ENCODE data around the gene DRD2.

Gene DRD2

GRCh38 chr11:113382121-113382520, 93.1 kb downstream of the DRD2 start:
- Histone ChIP-seq H2AFZ (ENCODE audit: low read depth, low read length) (no peak overlapping the region), H3K4me3 (ENCODE audit: low read length) (no peak overlapping the region), H3K4me1 (ENCODE audit: insufficient read depth, low read length) (no peaks in the 10 kb centered on the region), H3K27me3 (ENCODE audit: insufficient read depth, low read length) (peaks cover 16% of the 10 kb centered on the region), H3K9me3 (ENCODE audit: low read length) (no peaks in the 10 kb centered on the region), H3K36me3 (ENCODE audit: insufficient read depth, low read length) (no peaks in the 10 kb centered on the region)

DNA sequence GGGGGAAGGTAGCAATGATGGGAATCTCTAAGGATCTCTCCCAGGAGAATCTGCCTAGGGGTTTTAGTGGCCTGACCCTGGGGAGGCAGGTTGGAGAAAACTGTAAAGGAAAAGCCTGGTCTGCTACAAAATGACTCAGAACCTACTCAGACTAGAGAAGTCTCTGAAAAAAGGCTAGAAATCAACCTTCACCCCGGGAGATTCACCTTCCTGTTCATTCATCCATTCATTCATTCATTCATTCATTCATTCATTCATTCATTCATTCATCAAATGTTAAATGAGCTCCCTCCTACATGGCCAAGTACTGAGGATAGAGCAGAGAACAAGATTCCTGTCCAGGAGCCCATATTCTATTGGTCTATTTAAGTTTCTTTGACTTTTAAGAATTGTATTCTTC, 96.5 kb downstream of the DRD2 start:
- H2AFZ ChIP-seq (ENCODE audit: low read depth, low read length): no peak overlapping the region
- H3K9me3 ChIP-seq (ENCODE audit: low read length): no peaks in the 10 kb centered on the region
- H3K27me3 ChIP-seq (ENCODE audit: insufficient read depth, low read length): no peaks in the 10 kb centered on the region
- no peak overlapping the region for H3K4me3 ChIP-seq (ENCODE audit: low read length)
- no peaks in the 10 kb centered on the region for H3K36me3 ChIP-seq (ENCODE audit: insufficient read depth, low read length)
- no peaks in the 10 kb centered on the region for H3K4me1 ChIP-seq (ENCODE audit: insufficient read depth, low read length)

DNA sequence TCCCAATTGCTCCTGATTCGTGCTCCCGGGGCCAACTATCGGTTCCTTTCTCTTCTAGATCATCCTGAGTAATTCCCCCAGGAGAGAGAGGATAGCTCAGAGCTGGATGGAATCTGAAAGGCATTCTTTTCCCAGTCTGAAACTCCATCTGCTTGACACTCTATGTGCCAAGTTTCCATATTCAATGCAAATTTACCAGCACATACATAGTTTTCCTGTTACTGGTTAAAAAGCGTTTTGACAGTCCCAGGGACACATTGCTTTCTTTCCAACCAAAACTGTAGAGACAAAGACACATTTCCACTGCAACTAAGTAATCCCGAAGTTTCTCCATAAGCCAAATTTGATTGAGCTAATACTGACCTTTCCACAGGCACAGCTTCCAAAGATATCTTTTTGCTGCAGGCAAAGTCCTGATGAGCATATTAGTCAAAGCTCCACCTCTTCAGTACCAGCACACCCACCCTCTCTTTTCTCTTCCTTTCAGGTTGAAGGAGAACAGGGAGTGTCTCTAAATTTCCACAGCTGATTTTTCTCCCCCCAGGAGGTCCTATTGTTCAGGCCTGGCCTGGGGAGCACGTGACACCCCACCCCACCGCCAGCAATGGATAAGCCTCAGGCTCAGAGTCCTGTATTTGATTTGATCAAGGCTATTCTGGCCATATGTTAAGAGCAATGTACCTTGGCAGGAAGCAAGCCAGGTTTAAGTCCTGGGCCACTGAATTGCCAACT, 97.4 kb downstream of the DRD2 start:
- Histone ChIP-seq H3K36me3 (ENCODE audit: insufficient read depth, low read length) (no peaks in the 10 kb centered on the region), H3K4me1 (ENCODE audit: insufficient read depth, low read length) (no peaks in the 10 kb centered on the region), H3K4me3 (ENCODE audit: low read length) (no peak overlapping the region), H3K9me3 (ENCODE audit: low read length) (no peaks in the 10 kb centered on the region), H2AFZ (ENCODE audit: low read depth, low read length) (no peak overlapping the region), H3K27me3 (ENCODE audit: insufficient read depth, low read length) (no peaks in the 10 kb centered on the region)

DNA sequence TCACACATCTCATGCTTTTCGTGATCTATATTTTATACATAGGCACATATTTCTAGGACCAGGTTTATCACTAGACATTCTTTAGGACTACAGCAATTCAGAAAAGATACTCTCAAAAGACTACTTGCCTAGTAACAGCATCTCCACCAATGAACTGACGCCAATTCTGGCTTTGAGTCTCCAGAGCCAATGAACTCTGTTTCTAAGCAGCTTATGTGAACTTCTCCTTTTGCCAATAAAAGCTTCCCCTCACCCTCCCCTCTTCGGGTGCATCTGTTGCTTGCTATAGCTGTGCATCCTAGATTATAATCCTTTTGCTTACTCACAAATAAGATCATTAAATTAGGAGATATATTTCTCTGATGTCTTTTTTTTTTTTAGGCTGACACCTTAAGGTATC, 99.0 kb downstream of the DRD2 start:
- Histone ChIP-seq H3K9me3 (ENCODE audit: low read length) (no peaks in the 10 kb centered on the region), H3K4me3 (ENCODE audit: low read length) (no peak overlapping the region), H3K36me3 (ENCODE audit: insufficient read depth, low read length) (no peaks in the 10 kb centered on the region), H3K27me3 (ENCODE audit: insufficient read depth, low read length) (no peaks in the 10 kb centered on the region), H2AFZ (ENCODE audit: low read depth, low read length) (no peak overlapping the region), H3K4me1 (ENCODE audit: insufficient read depth, low read length) (no peaks in the 10 kb centered on the region)

GRCh38 chr11:113375402-113375801, 99.8 kb downstream of the DRD2 start:
- Histone ChIP-seq H3K4me1 (ENCODE audit: insufficient read depth, low read length) (no peaks in the 10 kb centered on the region), H3K27me3 (ENCODE audit: insufficient read depth, low read length) (no peaks in the 10 kb centered on the region), H3K36me3 (ENCODE audit: insufficient read depth, low read length) (no peaks in the 10 kb centered on the region), H3K9me3 (ENCODE audit: low read length) (no peaks in the 10 kb centered on the region), H2AFZ (ENCODE audit: low read depth, low read length) (no peak overlapping the region), H3K4me3 (ENCODE audit: low read length) (no peak overlapping the region)

GRCh38 chr11:113373981-113374560, 101.1 kb downstream of the DRD2 start:
- Histone ChIP-seq H3K4me3 (ENCODE audit: low read length) (no peak overlapping the region), H3K27me3 (ENCODE audit: insufficient read depth, low read length) (no peaks in the 10 kb centered on the region)

DNA sequence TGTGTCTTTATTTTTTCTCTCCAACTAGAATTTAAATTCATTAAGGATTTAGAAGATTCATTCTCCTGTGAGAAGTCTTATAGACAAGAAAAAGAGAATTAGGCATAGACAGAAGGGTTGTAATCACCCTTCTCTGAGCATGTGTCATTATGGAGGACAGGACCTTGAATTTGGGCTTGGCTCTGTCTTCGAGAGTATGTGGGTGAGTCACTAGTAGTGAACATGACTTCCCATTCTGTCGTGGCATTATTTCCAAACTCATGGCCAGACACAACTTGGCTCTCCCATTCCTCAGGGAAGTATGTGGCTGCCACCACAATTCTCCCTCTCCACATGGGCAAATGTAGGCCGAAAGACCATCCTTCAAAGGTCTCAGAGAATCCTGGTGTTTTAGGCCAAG, 101.9 kb downstream of the DRD2 start:
- H3K4me1 ChIP-seq (ENCODE audit: insufficient read depth, low read length): no peaks in the 10 kb centered on the region
- no peaks in the 10 kb centered on the region for H3K27me3 ChIP-seq (ENCODE audit: insufficient read depth, low read length)
- H3K36me3 ChIP-seq (ENCODE audit: insufficient read depth, low read length): peaks cover 2% of the 10 kb centered on the region
- H3K9me3 ChIP-seq (ENCODE audit: low read length): no peaks in the 10 kb centered on the region
- H2AFZ ChIP-seq (ENCODE audit: low read depth, low read length): no peak overlapping the region
- no peak overlapping the region for H3K4me3 ChIP-seq (ENCODE audit: low read length)

More at GRCh38 chr11:113373981-113374560, 101.1 kb downstream of the DRD2 start:
- no peaks in the 10 kb centered on the region for H3K36me3 ChIP-seq (ENCODE audit: insufficient read depth, low read length)
- H2AFZ ChIP-seq (ENCODE audit: low read depth, low read length): no peak overlapping the region
- H3K4me1 ChIP-seq (ENCODE audit: insufficient read depth, low read length): no peaks in the 10 kb centered on the region
- no peaks in the 10 kb centered on the region for H3K9me3 ChIP-seq (ENCODE audit: low read length)

- Histone ChIP-seq H3K4me1 (ENCODE audit: insufficient read depth, low read length) (no peaks in the 10 kb centered on the region), H3K36me3 (ENCODE audit: insufficient read depth, low read length) (peaks cover 5% of the 10 kb centered on the region), H2AFZ (ENCODE audit: low read depth, low read length) (no peak overlapping the region), H3K27me3 (ENCODE audit: insufficient read depth, low read length) (no peaks in the 10 kb centered on the region), H3K4me3 (ENCODE audit: low read length) (no peak overlapping the region), H3K9me3 (ENCODE audit: low read length) (no peaks in the 10 kb centered on the region)
Measured at GRCh38 chr11:113372309-113372708, 102.9 kb downstream of the DRD2 start.

DNA sequence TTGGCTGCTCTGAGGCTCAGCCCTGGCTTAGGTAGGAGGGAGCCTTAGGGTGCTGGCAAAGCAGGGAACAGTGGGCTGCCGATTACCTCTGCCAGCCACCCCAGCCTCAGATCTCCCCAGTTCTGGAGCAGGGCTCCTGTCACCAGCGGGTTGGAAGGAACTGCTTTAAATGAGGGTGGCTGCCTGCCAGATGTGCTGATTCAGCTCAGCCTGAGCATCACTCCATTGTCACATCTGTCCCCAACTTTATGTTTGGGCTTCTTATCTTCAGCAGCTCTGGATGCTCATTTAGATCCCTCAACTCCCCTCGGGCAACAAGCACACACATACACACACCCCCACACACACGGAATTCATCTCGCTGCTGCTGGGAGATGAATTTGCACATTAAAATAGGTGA, 104.6 kb downstream of the DRD2 start:
- Histone ChIP-seq H2AFZ (ENCODE audit: low read depth, low read length) (no peak overlapping the region), H3K27me3 (ENCODE audit: insufficient read depth, low read length) (no peaks in the 10 kb centered on the region), H3K9me3 (ENCODE audit: low read length) (no peaks in the 10 kb centered on the region), H3K36me3 (ENCODE audit: insufficient read depth, low read length) (peaks cover 8% of the 10 kb centered on the region), H3K4me3 (ENCODE audit: low read length) (no peak overlapping the region), H3K4me1 (ENCODE audit: insufficient read depth, low read length) (no peaks in the 10 kb centered on the region)

- Histone ChIP-seq H2AFZ (ENCODE audit: low read depth, low read length) (no peak overlapping the region), H3K9me3 (ENCODE audit: low read length) (no peaks in the 10 kb centered on the region), H3K4me3 (ENCODE audit: low read length) (no peak overlapping the region), H3K36me3 (ENCODE audit: insufficient read depth, low read length) (peaks cover 10% of the 10 kb centered on the region), H3K4me1 (ENCODE audit: insufficient read depth, low read length) (no peaks in the 10 kb centered on the region), H3K27me3 (ENCODE audit: insufficient read depth, low read length) (no peaks in the 10 kb centered on the region)
Measured at GRCh38 chr11:113369411-113369810, 105.8 kb downstream of the DRD2 start.

DNA sequence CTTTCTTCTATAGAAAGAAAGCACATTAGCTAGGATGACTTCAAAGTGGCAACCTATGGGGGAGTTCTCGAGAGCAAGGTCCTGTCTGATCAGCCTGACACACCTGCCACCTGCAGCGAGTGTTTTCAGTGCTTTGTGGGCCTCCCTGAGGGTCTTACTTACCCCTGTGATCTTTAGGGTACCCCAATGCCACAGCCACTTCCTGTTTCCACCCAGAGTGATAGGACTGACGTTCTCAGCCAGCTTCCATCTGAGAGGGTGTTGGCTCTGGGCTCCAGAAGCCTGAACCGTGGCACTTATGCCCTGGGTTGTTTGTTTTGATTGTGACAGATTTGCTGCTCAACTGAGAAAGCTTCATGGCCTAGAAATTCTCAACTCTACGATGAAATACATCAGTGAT, 109.3 kb downstream of the DRD2 start:
- Histone ChIP-seq H3K36me3 (ENCODE audit: insufficient read depth, low read length) (peaks cover 22% of the 10 kb centered on the region), H3K4me1 (ENCODE audit: insufficient read depth, low read length) (no peaks in the 10 kb centered on the region), H3K27me3 (ENCODE audit: insufficient read depth, low read length) (no peaks in the 10 kb centered on the region), H2AFZ (ENCODE audit: low read depth, low read length) (no peak overlapping the region), H3K9me3 (ENCODE audit: low read length) (no peaks in the 10 kb centered on the region), H3K4me3 (ENCODE audit: low read length) (no peak overlapping the region)

DNA sequence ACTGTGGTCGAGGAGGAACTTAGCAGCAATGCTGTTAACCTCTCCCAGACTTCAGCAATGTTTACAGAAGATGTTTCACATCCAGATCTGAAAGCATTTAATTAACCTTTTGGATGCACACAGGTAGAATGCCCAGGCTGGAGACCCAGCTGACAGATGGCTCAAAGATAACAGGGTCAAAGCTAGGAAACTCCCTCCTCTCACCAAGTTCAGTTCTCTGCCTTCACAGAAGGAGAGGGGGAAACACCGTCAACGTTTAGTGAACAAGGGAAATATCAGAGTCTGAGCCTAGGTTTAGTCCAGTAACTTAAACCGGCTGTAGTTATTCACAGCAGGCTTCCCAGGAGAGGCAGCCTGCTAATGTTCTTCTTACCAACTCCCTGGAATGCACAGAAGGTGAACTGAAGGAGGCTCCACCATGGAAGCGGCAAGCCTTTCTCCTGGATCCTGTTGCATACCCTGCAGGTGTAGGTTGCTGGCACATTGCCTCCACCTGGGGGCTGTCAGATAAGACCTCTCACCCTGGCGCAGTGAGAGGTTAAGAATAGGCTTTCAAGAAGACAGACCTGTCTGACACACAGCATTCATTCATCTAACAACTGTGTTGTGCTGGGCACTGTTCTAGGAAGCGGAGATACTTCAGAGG, 111.1 kb downstream of the DRD2 start:
- Histone ChIP-seq H2AFZ (ENCODE audit: low read depth, low read length) (no peak overlapping the region), H3K27me3 (ENCODE audit: insufficient read depth, low read length) (no peaks in the 10 kb centered on the region), H3K36me3 (ENCODE audit: insufficient read depth, low read length) (peaks cover 31% of the 10 kb centered on the region)

GRCh38 chr11:113363406-113363805, 111.8 kb downstream of the DRD2 start:
- Histone ChIP-seq H2AFZ (ENCODE audit: low read depth, low read length) (no peak overlapping the region), H3K27me3 (ENCODE audit: insufficient read depth, low read length) (no peaks in the 10 kb centered on the region), H3K4me1 (ENCODE audit: insufficient read depth, low read length) (no peaks in the 10 kb centered on the region), H3K9me3 (ENCODE audit: low read length) (no peaks in the 10 kb centered on the region), H3K36me3 (ENCODE audit: insufficient read depth, low read length) (peaks cover 30% of the 10 kb centered on the region), H3K4me3 (ENCODE audit: low read length) (no peak overlapping the region)

More for the DNA sequence above, 111.1 kb downstream of the DRD2 start:
- Histone ChIP-seq H3K4me3 (ENCODE audit: low read length) (no peak overlapping the region), H3K9me3 (ENCODE audit: low read length) (no peaks in the 10 kb centered on the region), H3K4me1 (ENCODE audit: insufficient read depth, low read length) (no peaks in the 10 kb centered on the region)

Data from neuron (in vitro differentiated cells).